Measurements from ENCODE around the gene DIO1. TPM values are rescaled to one million over a fixed set of nuclear protein-coding genes. Genes with fewer than 3 reads are reported as not detected.

DIO1 gene
- total and polyA plus RNA-seq, 2 of the 8 experiments (the other 6 are each of a cell fraction or from before 2014, with no cell fraction given), result 0.14 TPM; not detected in 1

- ChIA-PET POLR2A (ENCODE audit: partially characterized antibody) (interaction anchor here (0.6 to 2.1 kb wide), 9 partner anchors 11 to 85 kb away, joined by 3 to 7 read pairs (median 4); no protein-coding TSS in a partner anchor), CTCF (ENCODE audit: partially characterized antibody) (interaction anchor here (0.8 to 3.6 kb wide), 11 partner anchors 11 to 86 kb away, joined by 3 to 19 read pairs (median 3); no protein-coding TSS in a partner anchor)
- no peak for FAIRE-seq
- Histone ChIP-seq H3K23ac (ENCODE audit: insufficient read length) (no peak within 1 kb of the TSS), H4K20me1 (replicated peaks in 1 of 2; ENCODE audit: control insufficient read depth in 1 of 2, insufficient read depth in 2 of 2, low read length in 2 of 2) (peaks cover 7 to 10% of the 10 kb centered on the region in 2 experiments), H3K56ac (replicated peaks; ENCODE audit: insufficient read length, low read depth, low read length) (peak within 1 kb of the TSS; percentile 35), H3K18ac (ENCODE audit: extremely low read depth, low read length) (peak within 1 kb of the TSS; percentile 93), H3K9ac (replicated peaks in 1 of 4; ENCODE audit: extremely low read depth in 1 of 4, low read depth in 3 of 4, low read length in 3 of 4) (peak within 1 kb of the TSS; percentile 45 to 79 (median 68); a peak in 6 of 7 replicates), H3K36me3 (ENCODE audit: control insufficient read depth in 2 of 4, insufficient read depth in 4 of 4, low read length in 3 of 4) (no peaks in the 10 kb centered on the region; a peak in 2 of 8 replicates), H2AK5ac (ENCODE audit: low read depth, low read length) (no peak within 1 kb of the TSS), H3K14ac (ENCODE audit: insufficient read length) (no peak within 1 kb of the TSS), H4K91ac (replicated peaks; ENCODE audit: insufficient read length, low read length) (no peak within 1 kb of the TSS), H3K23me2 (ENCODE audit: low read depth, low read length) (peaks cover 14% of the 10 kb centered on the region), H4K5ac (ENCODE audit: insufficient read length, low read depth, low read length) (peak within 1 kb of the TSS; percentile 88), H2AFZ (ENCODE audit: low read length) (no peak within 1 kb of the TSS; the same call in 1 of the 2 replicates), H3K4me1 (replicated peaks in 1 of 4; ENCODE audit: control insufficient read depth in 3 of 4, insufficient read depth in 4 of 4, low read length in 3 of 4) (peaks cover 4 to 18% (median 10%) of the 10 kb centered on the region in 4 experiments), H3K9me3 (ENCODE audit: insufficient read depth in 2 of 2, low read depth in 1 of 2, low read length in 1 of 2) (no peaks in the 10 kb centered on the region), H2BK15ac (ENCODE audit: low read length) (peak within 1 kb of the TSS; percentile 41), H3K27ac (ENCODE audit: low read depth, low read length) (peak within 1 kb of the TSS; percentile 49; the same call in 1 of the 2 replicates), H3K79me1 (ENCODE audit: low read depth, low read length) (peaks cover 16% of the 10 kb centered on the region), H2BK12ac (ENCODE audit: low read depth, low read length) (no peak within 1 kb of the TSS), H3K4ac (replicated peaks; ENCODE audit: insufficient read length, low read depth, low read length) (no peak within 1 kb of the TSS), H3K27me3 (replicated peaks in 1 of 4; ENCODE audit: control insufficient read depth in 3 of 4, extremely low read depth in 1 of 4, insufficient read depth in 3 of 4, low read length in 3 of 4) (no peaks in the 10 kb centered on the region), H2BK20ac (ENCODE audit: low read length) (no peak within 1 kb of the TSS), H3K4me3 (ENCODE audit: extremely low read depth in 1 of 4, insufficient read depth in 2 of 4, low read depth in 3 of 4, low read length in 4 of 4) (peak within 1 kb of the TSS; percentile 77 to 98 (median 79)), H3K79me2 (ENCODE audit: control insufficient read depth in 1 of 2, insufficient read depth in 2 of 2, low read length in 2 of 2) (peaks cover 3 to 49% of the 10 kb centered on the region in 2 experiments; a peak in 2 of 4 replicates), H2BK5ac (ENCODE audit: low read depth, low read length) (peak within 1 kb of the TSS; percentile 77; the same call in 1 of the 2 replicates), H2BK120ac (replicated peaks; ENCODE audit: low read depth, low read length) (no peak within 1 kb of the TSS), H3K4me2 (ENCODE audit: insufficient read depth in 1 of 2, low read depth in 2 of 2, low read length in 2 of 2) (peak within 1 kb of the TSS; percentile 82 to 96), H4K8ac (ENCODE audit: extremely low read depth, insufficient read depth, low read length) (peak within 1 kb of the TSS; percentile 61)
- WGBS, 2 experiments (ENCODE audit: extremely low coverage in 1 of 2, insufficient coverage in 1 of 2, insufficient read length in 1 of 2, insufficient replicate concordance in 2 of 2, low coverage in 1 of 2, low lambda C conversion rate in 2 of 2, missing lambda C conversion rate in 1 of 2), result 1% methylated on average over 21 of the region's 90 CpGs; no CpG with 5 or more reads in 1 of the 2 experiments
- DNase-seq (ENCODE audit: low read depth in 1 of 2, low spot score in 2 of 2), result peak; percentile 73 to 100
- TF ChIP-seq FOSL1 (IDR thresholded peaks at IDR 0.05; ENCODE audit: insufficient read depth, low read depth, low read length) (no peak), POLR2AphosphoS5 (IDR thresholded peaks at IDR 0.05; ENCODE audit: low read depth, low read length) (peak; percentile 19; the same call in 1 of the 2 replicates), ASH2L (IDR thresholded peaks at IDR 0.05; ENCODE audit: low read length) (peak; percentile 58), MAFK (IDR thresholded peaks at IDR 0.05; ENCODE audit: low read depth, low read length) (no peak), MAX (IDR thresholded peaks at IDR 0.05) (peak; percentile 22; the same call in 1 of the 2 replicates), HDAC2 (IDR thresholded peaks at IDR 0.05; ENCODE audit: borderline replicate concordance in 1 of 2, low read depth in 2 of 2, low read length in 2 of 2) (0 out of 4 replicates have a peak, but pooled peaks of 1 of the 2 experiments have one; percentile 7), KDM4A (IDR thresholded peaks at IDR 0.05; ENCODE audit: low read depth, low read length, severe bottlenecking) (peak; percentile 77), E2F6 (IDR thresholded peaks at IDR 0.05) (no peak)
Observed at GRCh38 chr1:53945433-53946251, 51.7 kb downstream of the DIO1 start, which contains the start of gene IFT25. IFT25 (minus strand) TSS chr1:53945699; CDS start chr1:53940082, 5,617 bp downstream.

Measured in H1 (cell line).